Measurements from ENCODE around the gene TOMM7. TPM values are rescaled to one million over a fixed set of nuclear protein-coding genes. Genes with fewer than 3 reads are reported as not detected.

TOMM7 gene
- total and polyA plus RNA-seq, 10 of the 15 experiments (the other 5 are each of a cell fraction or from before 2014, with no cell fraction given): 151 to 1,497 (median 322) TPM

DNA sequence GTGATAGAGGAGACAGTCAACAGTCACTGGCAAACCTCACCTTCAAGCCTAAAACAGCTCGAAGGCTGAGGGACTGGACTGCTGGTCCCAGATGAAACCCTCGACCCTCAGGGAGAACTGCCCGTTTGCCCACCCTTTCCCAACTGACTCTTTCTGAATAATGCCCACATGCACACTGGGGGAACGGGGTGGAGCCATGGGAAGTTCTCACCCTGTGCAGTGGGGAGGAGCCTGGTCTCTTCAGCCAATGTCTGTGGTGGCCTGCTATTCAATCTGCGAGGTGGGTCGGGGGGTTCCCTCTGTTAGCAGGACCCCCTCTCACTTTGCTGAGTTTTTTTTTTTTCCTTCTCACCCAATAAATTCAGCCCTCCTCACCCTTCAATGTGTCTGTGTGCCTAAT lies 14.5 kb downstream of the TOMM7 start:
- ATAC-seq (no peak), FAIRE-seq (no peak), DNase-seq (ENCODE audit: low read depth, low spot score) (no peak)
- no peaks in the 10 kb centered on the region for H4K20me1 ChIP-seq (ENCODE audit: control insufficient read depth, insufficient read depth)
- in situ Hi-C loops (cut with MboI): no loop called here
- no TSS peak for BruUV-seq (replicated peaks)
- SMC1A ChIA-PET (ENCODE audit: uncharacterized antibody, unreplicated experiment): interaction anchor here (0.7 kb wide), 1 partner anchor 255 kb away, joined by 3 read pairs; no protein-coding TSS in a partner anchor
- H2AFZ ChIP-seq (ENCODE audit: control insufficient read depth, low read depth, low read length): no peak overlapping the region
- POLR2A ChIA-PET: no interaction called here
- RAD21 ChIA-PET (ENCODE audit: unreplicated experiment): no interaction called here
- H3K36me3 ChIP-seq (ENCODE audit: control insufficient read depth in 2 of 2, insufficient read depth in 2 of 2, low read length in 1 of 2): no peaks in the 10 kb centered on the region
- H3K27me3 ChIP-seq (replicated peaks in 1 of 2; ENCODE audit: control insufficient read depth in 2 of 2, insufficient read depth in 2 of 2, low read length in 1 of 2): no peaks in the 10 kb centered on the region
- H3K27ac ChIP-seq (ENCODE audit: control insufficient read depth, insufficient read depth): no peak overlapping the region
- TF ChIP-seq NR2C1 (IDR thresholded peaks at IDR 0.05) (no peak), YY1 (IDR thresholded peaks at IDR 0.05; ENCODE audit: low read depth, low read length) (no peak), JUND (IDR thresholded peaks at IDR 0.05; ENCODE audit: low read depth, low read length) (no peak), ZNF274 (IDR thresholded peaks at IDR 0.05; ENCODE audit: insufficient read depth, insufficient read length) (no peak), PML (IDR thresholded peaks at IDR 0.05; ENCODE audit: low read length) (no peak), CHD4 (IDR thresholded peaks at IDR 0.05) (no peak), MTA3 (IDR thresholded peaks at IDR 0.05; ENCODE audit: borderline replicate concordance, low read length) (no peak)
- TF ChIP-seq, protein P1, sequence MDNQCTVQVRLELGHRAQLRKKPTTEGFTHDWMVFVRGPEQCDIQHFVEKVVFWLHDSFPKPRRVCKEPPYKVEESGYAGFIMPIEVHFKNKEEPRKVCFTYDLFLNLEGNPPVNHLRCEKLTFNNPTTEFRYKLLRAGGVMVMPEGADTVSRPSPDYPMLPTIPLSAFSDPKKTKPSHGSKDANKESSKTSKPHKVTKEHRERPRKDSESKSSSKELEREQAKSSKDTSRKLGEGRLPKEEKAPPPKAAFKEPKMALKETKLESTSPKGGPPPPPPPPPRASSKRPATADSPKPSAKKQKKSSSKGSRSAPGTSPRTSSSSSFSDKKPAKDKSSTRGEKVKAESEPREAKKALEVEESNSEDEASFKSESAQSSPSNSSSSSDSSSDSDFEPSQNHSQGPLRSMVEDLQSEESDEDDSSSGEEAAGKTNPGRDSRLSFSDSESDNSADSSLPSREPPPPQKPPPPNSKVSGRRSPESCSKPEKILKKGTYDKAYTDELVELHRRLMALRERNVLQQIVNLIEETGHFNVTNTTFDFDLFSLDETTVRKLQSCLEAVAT (IDR thresholded peaks at IDR 0.05): no peak
- WGBS (ENCODE audit: insufficient coverage, insufficient replicate concordance, low lambda C conversion rate, missing lambda C conversion rate): 50% methylated on average over 6 of the region's 6 CpGs
- peaks cover 11% of the 10 kb centered on the region; the same call in 1 of the 2 replicates for H3K4me1 ChIP-seq (ENCODE audit: control insufficient read depth, insufficient read depth, low read length)
- no peaks in the 10 kb centered on the region for H3K9me3 ChIP-seq (replicated peaks; ENCODE audit: control insufficient read depth, insufficient read depth, low read length)
- H3K9ac ChIP-seq (ENCODE audit: control insufficient read depth, insufficient read depth, low read length): no peak overlapping the region
- no peak overlapping the region for H3K4me3 ChIP-seq
- CTCF ChIA-PET: no interaction called here
- H3K4me2 ChIP-seq (ENCODE audit: control insufficient read depth, insufficient read depth): no peak overlapping the region
- intact Hi-C loops (cut with micrococcal nuclease; ENCODE audit: unreplicated experiment): no loop called here
- no peaks in the 10 kb centered on the region for H3K79me2 ChIP-seq (ENCODE audit: control insufficient read depth, insufficient read depth, low read length)
